Astrocyte of the spinal cord (primary cell): Measurements from ENCODE around the gene TYW5.
"Not testable (repeated sequence)": the region's sequence is repeated elsewhere in the genome, so short reads cannot be mapped to it uniquely, and the experiment has no call there.

Experiments
- DNase-seq: peaks from one replicate; pipeline ENCODE4 v3.0.0; 2011; ENCODE audit warnings: low read depth, low spot score
- H3K4me3 ChIP-seq: 2 replicates; pipeline ENCODE4 v1.5.1; 2011; ENCODE audit warnings: low read depth, mild to moderate bottlenecking, low read length, moderate library complexity
- CTCF ChIP-seq: IDR thresholded peaks from 2 replicates; pipeline ENCODE4 v1.5.1; 2012; ENCODE audit warnings: low read depth, mild to moderate bottlenecking, low read length, inconsistent platforms
- in situ Hi-C: cut with HindIII; loops from 2 replicates; pipeline ENCODE4 v1.10.0; 2017; ENCODE audit warnings: low sequenced_read_pairs

TYW5 gene

GRCh38 chr2:199914372-199914958, 40.8 kb downstream of the TYW5 start:
- TF ChIP-seq CTCF = no peak
- DNase-seq = no peak
- no peak overlapping the region for H3K4me3 ChIP-seq
- in situ Hi-C loops = no loop called here

GRCh38 chr2:199912553-199913114, 42.7 kb downstream of the TYW5 start:
- DNase-seq, in situ Hi-C loops: not testable (repeated sequence)
- peak overlapping the region; percentile 93 for H3K4me3 ChIP-seq

- H3K4me3 ChIP-seq = peak overlapping the region; percentile 93
- no peak for TF ChIP-seq CTCF
- in situ Hi-C loops = no loop called here
- no peak for DNase-seq
Observed at GRCh38 chr2:199911877-199912161, 43.5 kb downstream of the TYW5 start.

GRCh38 chr2:199911052-199911876, 44.0 kb downstream of the TYW5 start, which contains the start of gene C2orf69:
Gene C2orf69, plus strand, starts transcription at chr2:199911293. Its CDS starts 146 bp downstream, at chr2:199911439.
- H3K4me3 ChIP-seq = peak within 1 kb of the TSS; percentile 93
- TF ChIP-seq CTCF = no peak
- DNase-seq = peak; percentile 98
- in situ Hi-C loops = no loop called here

GRCh38 chr2:199910338-199911051, 44.8 kb downstream of the TYW5 start:
- DNase-seq = no peak
- TF ChIP-seq CTCF = no peak
- peak overlapping the region; percentile 93 for H3K4me3 ChIP-seq
- in situ Hi-C loops = no loop called here

GRCh38 chr2:199907008-199907714, 48.1 kb downstream of the TYW5 start:
- in situ Hi-C loops = no loop called here
- H3K4me3 ChIP-seq = no peak overlapping the region
- no peak for TF ChIP-seq CTCF
- no peak for DNase-seq
